Activated B cell treated with CpG ODN at 0.5 μM for 24 hours (primary cell): Measurements from ENCODE around the gene SMPD2. TPM values are rescaled to one million over a fixed set of nuclear protein-coding genes. Genes with fewer than 3 reads are reported as not detected.

Source experiments
- ATAC-seq: fragments of 200-7000 bp; cut with Tn5 transposase; one replicate; pipeline ENCODE4 v1.10.0; 2021; ENCODE audit warnings: low read depth, mild to moderate bottlenecking, moderate library complexity
- CTCF ChIA-PET: fragments of 350-600 bp; sonication (Branson Sonifier 250); formaldehyde crosslinking; loops from one replicate; lab custom pipeline; 2021; ENCODE audit warnings: antibody characterized with exemption; lab: Charles Lee
- POLR2A ChIA-PET: fragments of 350-600 bp; sonication (Branson Sonifier 250); formaldehyde crosslinking; loops from one replicate; lab custom pipeline; 2021; ENCODE audit warnings: antibody characterized with exemption; lab: Charles Lee
- DNase-seq: peaks from one replicate; pipeline ENCODE4 v3.0.0; 2022
- H3K27ac Mint-ChIP-seq: one replicate; pipeline ENCODE4 v1.8.0; 2020; ENCODE audit warnings: mixed read lengths
- H3K27me3 Mint-ChIP-seq: one replicate; pipeline ENCODE4 v1.8.0; 2021; ENCODE audit warnings: mixed read lengths
- H3K36me3 Mint-ChIP-seq: one replicate; pipeline ENCODE4 v1.8.0; 2021; ENCODE audit warnings: low read depth, mixed read lengths
- H3K4me1 Mint-ChIP-seq: one replicate; pipeline ENCODE4 v1.8.0; 2021; ENCODE audit warnings: mixed read lengths
- H3K4me3 Mint-ChIP-seq: one replicate; pipeline ENCODE4 v1.8.0; 2020; ENCODE audit warnings: mild to moderate bottlenecking, mixed read lengths
- H3K9me3 Mint-ChIP-seq: one replicate; pipeline ENCODE4 v1.8.0; 2020; ENCODE audit warnings: mixed read lengths
- CTCF ChIP-seq: fragments of 200-600 bp; IDR thresholded peaks from one replicate; pipeline ENCODE4 v1.8.0; 2022; ENCODE audit warnings: antibody characterized with exemption, mild to moderate bottlenecking
- intact Hi-C: fragments of 100-400 bp; cut with micrococcal nuclease; formaldehyde crosslinking; loops from one replicate; pipeline ENCODE4 v1.15.1; 2024
- total RNA-seq: library from RNA; stranded (reverse); gene quantifications from 2 replicates; pipeline ENCODE4 v1.2.3, GENCODE V29; 2022

The SMPD2 gene
- total RNA-seq, 1 donor from 2014 or later = 28.2 TPM

- ChIA-PET POLR2A (no interaction called here), CTCF (no interaction called here)
- ATAC-seq (no peak), DNase-seq (no peak)
- no peak overlapping the region for H3K27ac Mint-ChIP-seq
- H3K27me3 Mint-ChIP-seq = no peaks in the 10 kb centered on the region
- no peaks in the 10 kb centered on the region for H3K36me3 Mint-ChIP-seq
- no peak overlapping the region for H3K4me3 Mint-ChIP-seq
- no peaks in the 10 kb centered on the region for H3K9me3 Mint-ChIP-seq
- intact Hi-C loops = no loop called here
- peaks cover 6% of the 10 kb centered on the region for H3K4me1 Mint-ChIP-seq
- TF ChIP-seq CTCF = no peak
These were observed 19.3 kb upstream of the SMPD2 start for GRCh38 chr6:109421184-109421583.

- intact Hi-C loops = no loop called here
- Mint-ChIP-seq H3K4me3 (no peak overlapping the region), H3K27me3 (peaks cover 3% of the 10 kb centered on the region), H3K4me1 (peaks cover 6% of the 10 kb centered on the region), H3K36me3 (no peaks in the 10 kb centered on the region), H3K27ac (no peak overlapping the region), H3K9me3 (no peaks in the 10 kb centered on the region)
- no peak for TF ChIP-seq CTCF
- CTCF ChIA-PET = no interaction called here
- no peak for ATAC-seq
- no peak for DNase-seq
- POLR2A ChIA-PET = no interaction called here
These were observed 15.6 kb upstream of the SMPD2 start for GRCh38 chr6:109424946-109425345.

- H3K27ac Mint-ChIP-seq = no peak overlapping the region
- H3K36me3 Mint-ChIP-seq = no peaks in the 10 kb centered on the region
- ATAC-seq = no peak
- no peak overlapping the region for H3K4me3 Mint-ChIP-seq
- TF ChIP-seq CTCF = no peak
- peaks cover 3% of the 10 kb centered on the region for H3K4me1 Mint-ChIP-seq
- H3K27me3 Mint-ChIP-seq = peaks cover 3% of the 10 kb centered on the region
- no peak for DNase-seq
- intact Hi-C loops = no loop called here
- H3K9me3 Mint-ChIP-seq = no peaks in the 10 kb centered on the region
- POLR2A ChIA-PET = no interaction called here
- CTCF ChIA-PET = no interaction called here
These were observed 11.5 kb upstream of the SMPD2 start for GRCh38 chr6:109428889-109429477.

- ChIA-PET POLR2A (no interaction called here), CTCF (no interaction called here)
- Mint-ChIP-seq H3K4me3 (no peak overlapping the region), H3K9me3 (no peaks in the 10 kb centered on the region), H3K27ac (no peak overlapping the region), H3K36me3 (no peaks in the 10 kb centered on the region), H3K27me3 (peaks cover 3% of the 10 kb centered on the region), H3K4me1 (no peaks in the 10 kb centered on the region)
- no peak for TF ChIP-seq CTCF
- ATAC-seq (no peak), DNase-seq (no peak)
- intact Hi-C loops = no loop called here
These were observed 11.0 kb upstream of the SMPD2 start for GRCh38 chr6:109429496-109429895.

GRCh38 chr6:109434456-109434855, 6.1 kb upstream of the SMPD2 start:
- ChIA-PET POLR2A (interaction anchor here (0.7 kb wide), 1 partner anchor 8 kb away, joined by 9 read pairs; no protein-coding TSS in a partner anchor), CTCF (no interaction called here)
- intact Hi-C loops = no loop called here
- Mint-ChIP-seq H3K4me1 (peaks cover 2% of the 10 kb centered on the region), H3K4me3 (no peak overlapping the region), H3K27ac (no peak overlapping the region), H3K27me3 (peaks cover 3% of the 10 kb centered on the region), H3K9me3 (no peaks in the 10 kb centered on the region), H3K36me3 (no peaks in the 10 kb centered on the region)
- ATAC-seq = no peak
- no peak for DNase-seq
- no peak for TF ChIP-seq CTCF
